Sigmoid colon (tissue), 3 donors: ENCODE measurements around the gene VANGL2.

Experiments
- POLR2A ChIP-seq, 2 donors: fragments of 450-650 bp; IDR thresholded peaks; one replicate each; pipeline ENCODE4 v1.6.1; 2016; ENCODE audit warnings: antibody characterized with exemption in 2 of 2, mild to moderate bottlenecking in 2 of 2, moderate library complexity in 2 of 2
- TF ChIP-seq, protein P1 (sequence below), 4 experiments: fragments of 450-650 bp in 3 of 4; fragments of 200-600 bp in 1 of 4; IDR thresholded peaks; one replicate each; pipeline ENCODE4 v1.5.1; 2016 to 2019; ENCODE audit warnings: antibody characterized with exemption in 4 of 4, mild to moderate bottlenecking in 3 of 4, moderate library complexity in 2 of 4

- TF ChIP-seq POLR2A (IDR thresholded peaks at IDR 0.05): no peak
- TF ChIP-seq, protein P1, sequence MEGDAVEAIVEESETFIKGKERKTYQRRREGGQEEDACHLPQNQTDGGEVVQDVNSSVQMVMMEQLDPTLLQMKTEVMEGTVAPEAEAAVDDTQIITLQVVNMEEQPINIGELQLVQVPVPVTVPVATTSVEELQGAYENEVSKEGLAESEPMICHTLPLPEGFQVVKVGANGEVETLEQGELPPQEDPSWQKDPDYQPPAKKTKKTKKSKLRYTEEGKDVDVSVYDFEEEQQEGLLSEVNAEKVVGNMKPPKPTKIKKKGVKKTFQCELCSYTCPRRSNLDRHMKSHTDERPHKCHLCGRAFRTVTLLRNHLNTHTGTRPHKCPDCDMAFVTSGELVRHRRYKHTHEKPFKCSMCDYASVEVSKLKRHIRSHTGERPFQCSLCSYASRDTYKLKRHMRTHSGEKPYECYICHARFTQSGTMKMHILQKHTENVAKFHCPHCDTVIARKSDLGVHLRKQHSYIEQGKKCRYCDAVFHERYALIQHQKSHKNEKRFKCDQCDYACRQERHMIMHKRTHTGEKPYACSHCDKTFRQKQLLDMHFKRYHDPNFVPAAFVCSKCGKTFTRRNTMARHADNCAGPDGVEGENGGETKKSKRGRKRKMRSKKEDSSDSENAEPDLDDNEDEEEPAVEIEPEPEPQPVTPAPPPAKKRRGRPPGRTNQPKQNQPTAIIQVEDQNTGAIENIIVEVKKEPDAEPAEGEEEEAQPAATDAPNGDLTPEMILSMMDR (IDR thresholded peaks at IDR 0.05): no peak
Measured at GRCh38 chr1:160429702-160430535, 29.6 kb downstream of the VANGL2 start.
